ENCODE data around the gene KIF23.

Gene KIF23

DNA sequence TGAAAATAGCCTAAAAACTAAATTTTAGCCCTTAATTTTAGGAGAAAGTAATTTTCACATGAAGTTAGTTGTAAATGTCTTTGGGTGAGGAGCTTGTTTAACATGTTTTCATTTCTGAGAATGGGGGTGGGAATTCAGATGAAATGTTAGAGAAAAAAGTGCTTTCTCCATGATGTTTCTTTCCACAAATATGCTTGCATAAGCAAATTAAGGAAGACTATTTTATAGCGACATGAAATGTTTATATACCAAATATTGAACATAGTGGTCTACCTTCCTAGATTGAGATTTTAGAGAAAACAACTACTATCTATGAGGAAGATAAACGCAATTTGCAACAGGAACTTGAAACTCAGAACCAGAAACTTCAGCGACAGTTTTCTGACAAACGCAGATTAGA, 25.5 kb downstream of the KIF23 start:
- TF ChIP-seq GATA3 (IDR thresholded peaks at IDR 0.05; ENCODE audit: low read depth, low read length) (no peak), GATA2 (IDR thresholded peaks at IDR 0.05; ENCODE audit: low read depth, low read length) (no peak)

DNA sequence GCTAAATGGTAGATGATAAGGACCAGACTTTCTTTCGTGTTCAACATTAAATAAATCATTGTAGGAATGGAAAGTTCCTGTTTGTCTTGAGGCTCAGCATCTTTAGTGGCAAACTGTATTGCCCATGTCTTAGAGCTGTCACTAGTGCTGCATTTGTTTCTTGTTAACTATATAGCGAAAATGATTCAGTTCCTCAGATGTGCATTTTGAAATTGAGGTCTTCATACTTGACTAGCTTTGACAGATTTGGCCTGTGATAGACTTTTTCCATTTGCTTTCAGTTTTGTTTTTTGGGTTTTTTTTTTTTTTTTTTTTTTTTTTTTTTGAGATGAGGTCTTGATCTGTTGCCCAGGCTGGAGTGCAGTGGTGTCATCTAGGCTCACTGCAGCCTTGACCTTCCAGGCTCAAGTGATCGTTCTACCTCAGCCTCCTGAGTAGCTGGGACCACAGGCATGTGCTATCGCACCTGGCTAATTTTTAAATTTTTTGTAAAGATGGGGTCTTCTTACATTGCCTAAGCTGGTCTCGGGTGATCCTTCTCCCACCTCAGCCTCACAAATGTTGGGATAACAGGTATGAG, 29.0 kb downstream of the KIF23 start:
- TF ChIP-seq GATA3 (IDR thresholded peaks at IDR 0.05; ENCODE audit: low read depth, low read length) (no peak), GATA2 (IDR thresholded peaks at IDR 0.05; ENCODE audit: low read depth, low read length) (no peak)

GRCh38 chr15:69444686-69445085, 30.5 kb downstream of the KIF23 start:
- no peak for TF ChIP-seq GATA2 (IDR thresholded peaks at IDR 0.05; ENCODE audit: low read depth, low read length)
- no peak for TF ChIP-seq GATA3 (IDR thresholded peaks at IDR 0.05; ENCODE audit: low read depth, low read length)

DNA sequence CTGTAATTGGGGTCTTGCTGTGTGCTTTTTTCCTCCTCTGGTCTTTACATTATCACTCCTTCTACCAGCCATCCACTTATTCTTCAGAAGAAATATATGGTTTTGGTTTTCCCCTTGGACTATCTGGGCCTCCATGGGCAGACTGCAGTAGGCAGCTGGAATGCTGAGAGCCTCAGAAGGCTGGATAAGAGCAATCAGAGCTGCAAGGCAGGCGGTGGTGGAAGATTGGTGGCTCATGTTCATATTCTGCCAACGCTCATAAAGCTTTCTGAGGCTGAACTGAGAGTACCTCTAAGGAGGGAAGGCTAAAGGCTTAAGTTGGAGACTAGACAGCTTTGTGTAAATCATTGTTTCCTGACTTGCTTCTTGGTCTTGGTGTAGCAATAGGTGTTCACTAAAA, 32.8 kb downstream of the KIF23 start:
- TF ChIP-seq GATA3 (IDR thresholded peaks at IDR 0.05; ENCODE audit: low read depth, low read length) (no peak), GATA2 (IDR thresholded peaks at IDR 0.05; ENCODE audit: low read depth, low read length) (no peak)

GRCh38 chr15:69450968-69451695, 37.0 kb downstream of the KIF23 start:
- TF ChIP-seq GATA3 (IDR thresholded peaks at IDR 0.05; ENCODE audit: low read depth, low read length) = no peak
- TF ChIP-seq GATA2 (IDR thresholded peaks at IDR 0.05; ENCODE audit: low read depth, low read length) = no peak

GRCh38 chr15:69451951-69452691, 38.0 kb downstream of the KIF23 start:
- no peak for TF ChIP-seq GATA3 (IDR thresholded peaks at IDR 0.05; ENCODE audit: low read depth, low read length)
- peak; percentile 25; the same call in 1 of the 2 replicates for TF ChIP-seq GATA2 (IDR thresholded peaks at IDR 0.05; ENCODE audit: low read depth, low read length)

GRCh38 chr15:69452692-69453521, 38.8 kb downstream of the KIF23 start, which contains the start of gene RPLP1:
TSS of gene RPLP1 (plus strand) at chr15:69452818. CDS start at chr15:69452949, 131 bp downstream.
- TF ChIP-seq GATA3 (IDR thresholded peaks at IDR 0.05; ENCODE audit: low read depth, low read length) (no peak), GATA2 (IDR thresholded peaks at IDR 0.05; ENCODE audit: low read depth, low read length) (no peak)

GRCh38 chr15:69454953-69455352, 40.8 kb downstream of the KIF23 start:
- no peak for TF ChIP-seq GATA2 (IDR thresholded peaks at IDR 0.05; ENCODE audit: low read depth, low read length)
- no peak for TF ChIP-seq GATA3 (IDR thresholded peaks at IDR 0.05; ENCODE audit: low read depth, low read length)

- TF ChIP-seq GATA3 (IDR thresholded peaks at IDR 0.05; ENCODE audit: low read depth, low read length) (no peak), GATA2 (IDR thresholded peaks at IDR 0.05; ENCODE audit: low read depth, low read length) (no peak)
Measured at GRCh38 chr15:69456208-69457166, 42.3 kb downstream of the KIF23 start.

DNA sequence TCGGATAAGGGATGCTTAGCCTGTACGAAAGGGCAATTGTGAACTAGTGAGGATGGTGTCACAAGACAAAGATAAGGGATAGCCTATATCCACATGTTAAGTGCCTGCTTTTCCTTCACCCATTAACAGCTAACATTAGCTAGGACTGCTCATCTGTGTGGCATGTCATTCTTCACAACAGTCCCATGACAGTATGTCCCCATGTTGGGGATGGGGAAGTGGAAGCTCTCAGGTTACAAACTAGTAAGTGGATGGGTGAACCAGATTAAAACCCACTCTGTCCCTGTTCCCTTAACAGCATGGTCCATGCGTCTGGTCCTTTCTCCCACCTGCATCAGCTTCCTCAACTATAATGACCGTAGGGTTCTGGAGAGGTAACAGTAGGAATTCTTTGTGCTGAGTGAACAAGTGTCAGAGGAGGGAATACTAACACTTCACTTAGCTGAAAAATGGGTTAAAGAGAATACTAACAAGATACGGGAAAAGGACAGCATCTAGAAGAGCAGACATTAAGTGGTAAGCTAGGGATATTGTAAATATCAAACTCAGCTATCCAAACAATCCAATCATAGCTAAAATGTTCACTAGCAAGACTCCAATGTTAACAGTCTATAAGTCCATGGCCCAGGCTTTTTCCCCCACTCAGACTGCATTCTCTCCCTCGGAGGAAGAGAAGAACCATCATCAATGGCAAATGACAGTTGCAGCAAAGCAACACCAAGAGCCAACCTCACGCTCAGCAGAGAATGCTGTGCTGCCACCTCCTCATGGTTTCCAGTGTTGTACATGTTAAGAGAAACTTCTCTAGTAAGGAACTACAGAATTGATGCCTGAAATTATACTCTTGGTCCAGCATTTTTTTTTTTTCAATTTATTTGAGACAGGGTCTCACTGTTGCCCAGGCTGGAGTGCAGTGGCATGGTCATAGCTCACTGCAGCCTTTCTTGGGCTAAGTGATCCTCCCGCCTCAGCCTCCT, 43.4 kb downstream of the KIF23 start:
- no peak for TF ChIP-seq GATA3 (IDR thresholded peaks at IDR 0.05; ENCODE audit: low read depth, low read length)
- no peak for TF ChIP-seq GATA2 (IDR thresholded peaks at IDR 0.05; ENCODE audit: low read depth, low read length)

- no peak for TF ChIP-seq GATA3 (IDR thresholded peaks at IDR 0.05; ENCODE audit: low read depth, low read length)
Measured at GRCh38 chr15:69459066-69459465, 44.9 kb downstream of the KIF23 start.

DNA sequence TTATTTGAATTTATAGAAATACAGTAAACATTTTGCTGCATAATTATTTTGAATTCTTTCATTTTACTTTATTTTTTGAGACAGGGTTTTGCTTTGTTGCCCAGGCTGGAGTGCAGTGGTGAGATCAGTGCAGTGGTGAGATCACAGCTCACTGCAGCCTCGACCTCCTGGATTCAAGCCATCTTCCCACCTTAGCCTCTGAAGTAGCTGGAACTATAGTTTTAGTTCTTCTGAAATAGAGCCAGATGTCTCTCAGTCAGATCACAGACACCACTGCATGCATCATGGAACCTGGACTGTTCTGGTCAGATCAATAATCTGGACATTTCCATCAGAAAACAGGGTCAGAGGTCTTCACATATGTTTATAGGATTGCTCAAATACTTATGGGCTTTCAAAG, 46.3 kb downstream of the KIF23 start:
- TF ChIP-seq GATA2 (IDR thresholded peaks at IDR 0.05; ENCODE audit: low read depth, low read length) = no peak
- no peak for TF ChIP-seq GATA3 (IDR thresholded peaks at IDR 0.05; ENCODE audit: low read depth, low read length)

Data from SH-SY5Y (cell line).